ENCODE measurements around the gene ZBTB42.
A peak's percentile ranks its signal among the peaks of the same experiment; 100 is the strongest.

GRCh38 chr14:104800771-104801519, at the start of gene ZBTB42:
- TF ChIP-seq CTCF (IDR thresholded peaks at IDR 0.05; ENCODE audit: low read depth, low read length, missing input control) (no peak), RAD21 (IDR thresholded peaks at IDR 0.05) (no peak), EGR1 (IDR thresholded peaks at IDR 0.05; ENCODE audit: low read depth in 2 of 2) (peak in 1 of 2 donors; percentile 73), ATF3 (IDR thresholded peaks at IDR 0.05) (no peak), JUND (IDR thresholded peaks at IDR 0.05) (no peak)

Measured in liver (tissue), 3 donors.